ENCODE results near the gene PCGF1.

GRCh38 chr2:74556159-74556558 is 48.7 kb upstream of the PCGF1 start:
- TF ChIP-seq NR2C2 (CRISPR knock-in tag; IDR thresholded peaks at IDR 0.05; ENCODE audit: borderline replicate concordance), result no peak
- TF ChIP-seq ZNF326 (CRISPR knock-in tag; IDR thresholded peaks at IDR 0.05; ENCODE audit: borderline replicate concordance), result no peak
- no peak for TF ChIP-seq KAT7 (CRISPR knock-in tag; IDR thresholded peaks at IDR 0.05; ENCODE audit: borderline replicate concordance)
- no peak for TF ChIP-seq CTCF (CRISPR knock-in tag; IDR thresholded peaks at IDR 0.05)
- TF ChIP-seq TAF1 (CRISPR knock-in tag; IDR thresholded peaks at IDR 0.05), result no peak
- no peak for TF ChIP-seq SALL1 (CRISPR knock-in tag; IDR thresholded peaks at IDR 0.05)
- TF ChIP-seq RFX1 (IDR thresholded peaks at IDR 0.05), result no peak
- TF ChIP-seq ZNF777 (CRISPR knock-in tag; IDR thresholded peaks at IDR 0.05), result no peak
- no peak for TF ChIP-seq USF2 (IDR thresholded peaks at IDR 0.05; ENCODE audit: low read depth, low read length)
- no peak for TF ChIP-seq USF2 (CRISPR knock-in tag; IDR thresholded peaks at IDR 0.05; ENCODE audit: borderline replicate concordance)
- TF ChIP-seq POLR2AphosphoS5 (IDR thresholded peaks at IDR 0.05; ENCODE audit: low read depth, low read length), result no peak
- TF ChIP-seq PHF8 (CRISPR knock-in tag; IDR thresholded peaks at IDR 0.05), result no peak
- TF ChIP-seq ATF6 (CRISPR knock-in tag; conservative IDR thresholded peaks at IDR 0.05), result no peak
